OCI-LY3 (cell line): ENCODE results near the gene COQ8A.
"Not testable (repeated sequence)": the region's sequence is repeated elsewhere in the genome, so short reads cannot be mapped to it uniquely, and the experiment has no call there.

Source experiments
- H2AFZ ChIP-seq: fragments of 200-600, 300-600 bp; shearing (Covaris generic); 2 replicates; pipeline ENCODE4 v1.6.0; 2014; ENCODE audit warnings: antibody characterized with exemption, low read depth, low read length
- H3K27ac ChIP-seq: fragments of 200-600, 300-600 bp; sonication (generic); 2 replicates; pipeline ENCODE4 v1.5.1; 2014; ENCODE audit warnings: mild to moderate bottlenecking, low read length, moderate library complexity, mixed read lengths
- H3K27me3 ChIP-seq: fragments of 200-600, 300-600 bp; sonication (generic); 2 replicates; pipeline ENCODE4 v1.6.1; 2014; ENCODE audit warnings: low read depth, low read length, mixed read lengths
- H3K36me3 ChIP-seq: fragments of 200-600, 300-600 bp; sonication (generic); replicated peaks from 2 replicates; pipeline ENCODE3; 2014; ENCODE audit warnings: low read depth, low read length, mixed read lengths
- H3K4me1 ChIP-seq: fragments of 300-600, 200-600 bp; sonication (generic); 2 replicates; pipeline ENCODE4 v1.6.1; 2014; ENCODE audit warnings: low read length, mixed read lengths
- H3K4me2 ChIP-seq: fragments of 200-600, 300-600 bp; sonication (generic); 2 replicates; pipeline ENCODE4 v1.6.1; 2014; ENCODE audit warnings: low read length, mixed read lengths
- H3K4me3 ChIP-seq: fragments of 300-600, 200-600 bp; sonication (generic); 2 replicates; pipeline ENCODE4 v1.5.1; 2014; ENCODE audit warnings: antibody characterized with exemption, mild to moderate bottlenecking, low read length, moderate library complexity
- H3K79me2 ChIP-seq: fragments of 300-600, 200-600 bp; shearing (Covaris generic); 2 replicates; pipeline ENCODE4 v1.6.1; 2014; ENCODE audit warnings: mild to moderate bottlenecking, low read length, mixed read lengths
- H3K9ac ChIP-seq: fragments of 300-600, 200-600 bp; shearing (Covaris generic); 2 replicates; pipeline ENCODE4 v1.6.0; 2014; ENCODE audit warnings: mild to moderate bottlenecking, low read length, moderate library complexity
- H3K9me3 ChIP-seq: fragments of 200-600, 300-600 bp; shearing (Covaris generic); 2 replicates; pipeline ENCODE4 v1.6.1; 2014; ENCODE audit warnings: low read length, mixed read lengths; ENCODE audit not compliant: insufficient read depth
- H4K20me1 ChIP-seq: fragments of 200-600, 300-600 bp; sonication (generic); 2 replicates; pipeline ENCODE4 v1.6.1; 2016; ENCODE audit warnings: low read length, mixed read lengths; ENCODE audit not compliant: insufficient read depth
- EZH2phosphoT487 ChIP-seq: fragments of 200-600 bp; shearing (Covaris generic); IDR thresholded peaks from 2 replicates; pipeline ENCODE4 v1.6.1; 2018; ENCODE audit warnings: antibody characterized with exemption, mixed run types, low read depth
- TF ChIP-seq, protein P1 (sequence below): fragments of 200-600, 300-600 bp; sonication (generic); IDR thresholded peaks from 2 replicates; pipeline ENCODE4 v1.5.1; 2014; ENCODE audit warnings: antibody characterized with exemption, low read length, low read depth

Gene COQ8A

DNA sequence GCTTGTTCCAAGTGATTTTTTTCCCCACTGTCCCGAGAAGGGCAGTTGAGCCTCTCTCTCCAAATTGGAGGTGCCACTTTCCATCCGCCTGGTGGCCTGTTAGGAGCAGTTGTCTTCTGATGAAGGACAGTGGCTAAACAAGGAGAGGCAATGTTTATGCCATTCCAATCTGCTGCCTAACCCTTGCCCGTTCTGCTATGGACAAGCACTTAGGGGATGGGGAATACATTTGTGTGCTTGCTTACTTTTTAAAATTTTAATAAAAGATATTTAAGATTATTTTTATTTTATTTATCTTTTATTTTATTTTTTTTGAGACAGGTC lies 12.0 kb downstream of the COQ8A start:
- Histone ChIP-seq H3K36me3 (no peaks in the 10 kb centered on the region), H3K4me2 (no peak overlapping the region), H3K9me3 (no peaks in the 10 kb centered on the region), H3K9ac (no peak overlapping the region), H3K79me2 (peaks cover 52% of the 10 kb centered on the region), H3K4me1 (no peaks in the 10 kb centered on the region), H2AFZ (no peak overlapping the region), H3K4me3 (no peak overlapping the region), H3K27me3 (no peaks in the 10 kb centered on the region), H3K27ac (no peak overlapping the region), H4K20me1 (peaks cover 15% of the 10 kb centered on the region)
- TF ChIP-seq, protein P1, sequence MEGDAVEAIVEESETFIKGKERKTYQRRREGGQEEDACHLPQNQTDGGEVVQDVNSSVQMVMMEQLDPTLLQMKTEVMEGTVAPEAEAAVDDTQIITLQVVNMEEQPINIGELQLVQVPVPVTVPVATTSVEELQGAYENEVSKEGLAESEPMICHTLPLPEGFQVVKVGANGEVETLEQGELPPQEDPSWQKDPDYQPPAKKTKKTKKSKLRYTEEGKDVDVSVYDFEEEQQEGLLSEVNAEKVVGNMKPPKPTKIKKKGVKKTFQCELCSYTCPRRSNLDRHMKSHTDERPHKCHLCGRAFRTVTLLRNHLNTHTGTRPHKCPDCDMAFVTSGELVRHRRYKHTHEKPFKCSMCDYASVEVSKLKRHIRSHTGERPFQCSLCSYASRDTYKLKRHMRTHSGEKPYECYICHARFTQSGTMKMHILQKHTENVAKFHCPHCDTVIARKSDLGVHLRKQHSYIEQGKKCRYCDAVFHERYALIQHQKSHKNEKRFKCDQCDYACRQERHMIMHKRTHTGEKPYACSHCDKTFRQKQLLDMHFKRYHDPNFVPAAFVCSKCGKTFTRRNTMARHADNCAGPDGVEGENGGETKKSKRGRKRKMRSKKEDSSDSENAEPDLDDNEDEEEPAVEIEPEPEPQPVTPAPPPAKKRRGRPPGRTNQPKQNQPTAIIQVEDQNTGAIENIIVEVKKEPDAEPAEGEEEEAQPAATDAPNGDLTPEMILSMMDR, result no peak
- no peak for TF ChIP-seq EZH2phosphoT487

- no peak overlapping the region for H3K27ac ChIP-seq
- no peak overlapping the region for H3K9ac ChIP-seq
- no peak overlapping the region for H3K4me3 ChIP-seq
- peaks cover 49% of the 10 kb centered on the region for H3K79me2 ChIP-seq
- H3K27me3 ChIP-seq, result no peaks in the 10 kb centered on the region
- peaks cover 12% of the 10 kb centered on the region for H4K20me1 ChIP-seq
- peaks cover 7% of the 10 kb centered on the region for H3K36me3 ChIP-seq
- no peak overlapping the region for H2AFZ ChIP-seq
- no peaks in the 10 kb centered on the region for H3K9me3 ChIP-seq
- TF ChIP-seq, protein P1, result no peak
- TF ChIP-seq EZH2phosphoT487, result no peak
- H3K4me2 ChIP-seq, result no peak overlapping the region
- H3K4me1 ChIP-seq, result no peaks in the 10 kb centered on the region
Measured at GRCh38 chr1:226953175-226953800, 13.2 kb downstream of the COQ8A start.

DNA sequence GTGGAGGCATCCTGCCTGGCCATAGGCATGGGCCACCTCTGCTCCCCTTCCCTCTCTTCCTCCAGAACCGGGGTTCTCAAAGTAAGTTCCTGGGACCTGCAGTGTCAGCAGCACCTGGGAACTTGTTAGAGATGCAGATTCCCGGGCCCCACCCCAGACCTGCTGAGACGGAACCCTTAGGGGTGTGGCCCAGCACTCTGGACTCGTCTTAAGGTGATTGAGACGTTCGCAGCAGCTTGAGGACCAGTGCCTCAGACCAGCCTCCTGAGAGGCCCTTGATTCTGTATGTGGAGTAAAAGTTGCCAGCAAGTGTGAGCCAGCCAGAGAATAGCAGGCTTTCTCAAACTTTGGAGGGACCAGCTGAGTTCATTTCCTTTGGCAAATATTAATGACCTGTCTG lies 14.2 kb downstream of the COQ8A start:
- Histone ChIP-seq H3K9me3 (no peaks in the 10 kb centered on the region; the same call in 1 of the 2 replicates), H3K79me2 (peaks cover 49% of the 10 kb centered on the region), H3K4me1 (no peaks in the 10 kb centered on the region), H3K27ac (no peak overlapping the region), H3K9ac (no peak overlapping the region), H4K20me1 (peaks cover 10% of the 10 kb centered on the region; the same call in 1 of the 2 replicates), H3K4me2 (no peak overlapping the region), H2AFZ (no peak overlapping the region), H3K27me3 (no peaks in the 10 kb centered on the region), H3K36me3 (peaks cover 10% of the 10 kb centered on the region), H3K4me3 (no peak overlapping the region)
- TF ChIP-seq EZH2phosphoT487, result no peak
- TF ChIP-seq, protein P1, result no peak

GRCh38 chr1:226954777-226955176 lies 14.7 kb downstream of the COQ8A start:
- Histone ChIP-seq H3K9ac (no peak overlapping the region), H3K4me3 (no peak overlapping the region), H3K4me1 (no peaks in the 10 kb centered on the region), H3K27me3 (no peaks in the 10 kb centered on the region), H3K27ac (no peak overlapping the region), H4K20me1 (peaks cover 8% of the 10 kb centered on the region; the same call in 1 of the 2 replicates), H3K79me2 (peaks cover 49% of the 10 kb centered on the region), H3K9me3 (no peaks in the 10 kb centered on the region; the same call in 1 of the 2 replicates), H2AFZ (no peak overlapping the region), H3K36me3 (peaks cover 10% of the 10 kb centered on the region), H3K4me2 (no peak overlapping the region)
- TF ChIP-seq EZH2phosphoT487, result no peak
- TF ChIP-seq, protein P1, result no peak

- not testable (repeated sequence) for H3K4me1 ChIP-seq, H3K27ac ChIP-seq, H2AFZ ChIP-seq, H3K27me3 ChIP-seq, H3K36me3 ChIP-seq, H3K9me3 ChIP-seq, H3K4me2 ChIP-seq, H4K20me1 ChIP-seq, H3K4me3 ChIP-seq, H3K9ac ChIP-seq
- peaks cover 57% of the 10 kb centered on the region for H3K79me2 ChIP-seq
Measured at GRCh38 chr1:226955857-226956256, 15.8 kb downstream of the COQ8A start.
